GM18519 (cell line): Measurements from ENCODE around the gene GGACT.
"Not testable (repeated sequence)": the region's sequence is repeated elsewhere in the genome, so short reads cannot be mapped to it uniquely, and the experiment has no call there.

Source experiments
- ATAC-seq: cut with Tn5 transposase; IDR thresholded peaks from one replicate; pipeline ENCODE4 v1.9.1; 2021; ENCODE audit warnings: mild to moderate bottlenecking, moderate library complexity; ENCODE audit not compliant: unreplicated experiment, low FRiP score

Gene GGACT

GRCh38 chr13:100602493-100603111, 14.0 kb upstream of the GGACT start:
- no peak for ATAC-seq

GRCh38 chr13:100601716-100602115, 13.1 kb upstream of the GGACT start:
- no peak for ATAC-seq

- ATAC-seq = no peak
Observed at GRCh38 chr13:100600915-100601314, 12.3 kb upstream of the GGACT start.

GRCh38 chr13:100600461-100600860, 11.9 kb upstream of the GGACT start:
- no peak for ATAC-seq

GRCh38 chr13:100597253-100597652, 8.7 kb upstream of the GGACT start:
- no peak for ATAC-seq

- no peak for ATAC-seq
Observed at GRCh38 chr13:100596516-100596915, 7.9 kb upstream of the GGACT start.

GRCh38 chr13:100594731-100595130, 6.1 kb upstream of the GGACT start:
- no peak for ATAC-seq

GRCh38 chr13:100594255-100594654, 5.7 kb upstream of the GGACT start:
- ATAC-seq = no peak

GRCh38 chr13:100589178-100589725, 663 bp upstream of the GGACT start:
- no peak for ATAC-seq

- no peak for ATAC-seq
Observed at GRCh38 chr13:100584896-100585295, 3.7 kb downstream of the GGACT start.

- ATAC-seq = no peak
Observed at GRCh38 chr13:100581504-100581903, 7.1 kb downstream of the GGACT start.

- no peak for ATAC-seq
Observed at GRCh38 chr13:100581030-100581429, 7.6 kb downstream of the GGACT start.

GRCh38 chr13:100580045-100580444, 8.5 kb downstream of the GGACT start:
- no peak for ATAC-seq

- not testable (repeated sequence) for ATAC-seq
Observed at GRCh38 chr13:100577239-100577638, 11.3 kb downstream of the GGACT start.

GRCh38 chr13:100573121-100573520, 15.5 kb downstream of the GGACT start:
- ATAC-seq = peak; percentile 93

GRCh38 chr13:100566543-100566942, 22.0 kb downstream of the GGACT start:
- no peak for ATAC-seq

- ATAC-seq = no peak
Observed at GRCh38 chr13:100565286-100565685, 23.3 kb downstream of the GGACT start.

- no peak for ATAC-seq
Observed at GRCh38 chr13:100564444-100565223, 24.0 kb downstream of the GGACT start.

- ATAC-seq = no peak
Observed at GRCh38 chr13:100563779-100564178, 24.8 kb downstream of the GGACT start.

GRCh38 chr13:100561599-100562204, 26.9 kb downstream of the GGACT start:
- no peak for ATAC-seq

- ATAC-seq = no peak
Observed at GRCh38 chr13:100561158-100561499, 27.5 kb downstream of the GGACT start.
